Measurements from ENCODE around the gene SORCS3. TPM values are rescaled to one million over a fixed set of nuclear protein-coding genes. Genes with fewer than 3 reads are reported as not detected.

The SORCS3 gene
- total RNA-seq, 1 donor from 2014 or later: not detected

- Mint-ChIP-seq H3K27me3 (no peaks in the 10 kb centered on the region), H3K27ac (no peak overlapping the region), H3K36me3 (ENCODE audit: low read depth) (no peaks in the 10 kb centered on the region), H3K4me3 (no peak overlapping the region), H3K9me3 (no peaks in the 10 kb centered on the region), H3K4me1 (no peaks in the 10 kb centered on the region)
- POLR2A ChIA-PET: no interaction called here
- TF ChIP-seq, protein P1, sequence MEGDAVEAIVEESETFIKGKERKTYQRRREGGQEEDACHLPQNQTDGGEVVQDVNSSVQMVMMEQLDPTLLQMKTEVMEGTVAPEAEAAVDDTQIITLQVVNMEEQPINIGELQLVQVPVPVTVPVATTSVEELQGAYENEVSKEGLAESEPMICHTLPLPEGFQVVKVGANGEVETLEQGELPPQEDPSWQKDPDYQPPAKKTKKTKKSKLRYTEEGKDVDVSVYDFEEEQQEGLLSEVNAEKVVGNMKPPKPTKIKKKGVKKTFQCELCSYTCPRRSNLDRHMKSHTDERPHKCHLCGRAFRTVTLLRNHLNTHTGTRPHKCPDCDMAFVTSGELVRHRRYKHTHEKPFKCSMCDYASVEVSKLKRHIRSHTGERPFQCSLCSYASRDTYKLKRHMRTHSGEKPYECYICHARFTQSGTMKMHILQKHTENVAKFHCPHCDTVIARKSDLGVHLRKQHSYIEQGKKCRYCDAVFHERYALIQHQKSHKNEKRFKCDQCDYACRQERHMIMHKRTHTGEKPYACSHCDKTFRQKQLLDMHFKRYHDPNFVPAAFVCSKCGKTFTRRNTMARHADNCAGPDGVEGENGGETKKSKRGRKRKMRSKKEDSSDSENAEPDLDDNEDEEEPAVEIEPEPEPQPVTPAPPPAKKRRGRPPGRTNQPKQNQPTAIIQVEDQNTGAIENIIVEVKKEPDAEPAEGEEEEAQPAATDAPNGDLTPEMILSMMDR (IDR thresholded peaks at IDR 0.05): no peak
- CTCF ChIA-PET: no interaction called here
- no peak for DNase-seq
- intact Hi-C loops (cut with micrococcal nuclease): no loop called here
- no peak for ATAC-seq (ENCODE audit: low read depth)
Observed at GRCh38 chr10:105258674-105259065, 617.6 kb downstream of the SORCS3 start.

DNA sequence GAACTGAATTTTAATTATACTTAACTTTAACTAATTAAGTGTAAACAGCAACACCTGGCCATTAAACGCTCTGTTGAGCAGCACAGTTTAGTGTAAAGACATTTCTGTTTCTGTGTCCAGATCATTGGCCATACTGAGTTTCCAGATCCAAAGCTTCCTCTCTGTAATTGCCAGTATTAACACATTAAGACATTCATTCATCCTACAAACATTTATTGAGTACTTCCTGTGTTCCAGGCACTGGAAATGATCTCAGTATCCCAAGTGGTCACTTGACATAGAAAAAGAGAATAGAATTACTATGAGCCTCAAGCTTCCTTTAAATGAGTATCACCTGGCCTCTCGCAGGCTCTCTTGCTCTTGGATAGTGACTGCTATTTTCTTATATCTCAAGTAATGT, 618.1 kb downstream of the SORCS3 start:
- no peaks in the 10 kb centered on the region for H3K4me1 Mint-ChIP-seq
- no peaks in the 10 kb centered on the region for H3K27me3 Mint-ChIP-seq
- DNase-seq: no peak
- H3K36me3 Mint-ChIP-seq (ENCODE audit: low read depth): no peaks in the 10 kb centered on the region
- H3K4me3 Mint-ChIP-seq: no peak overlapping the region
- ChIA-PET POLR2A (no interaction called here), CTCF (no interaction called here)
- no peak overlapping the region for H3K27ac Mint-ChIP-seq
- ATAC-seq (ENCODE audit: low read depth): no peak
- TF ChIP-seq, protein P1 (IDR thresholded peaks at IDR 0.05): no peak
- no peaks in the 10 kb centered on the region for H3K9me3 Mint-ChIP-seq
- intact Hi-C loops (cut with micrococcal nuclease): no loop called here

- Mint-ChIP-seq H3K9me3 (no peaks in the 10 kb centered on the region), H3K27ac (no peak overlapping the region), H3K36me3 (ENCODE audit: low read depth) (no peaks in the 10 kb centered on the region), H3K27me3 (no peaks in the 10 kb centered on the region), H3K4me1 (no peaks in the 10 kb centered on the region), H3K4me3 (no peak overlapping the region)
- CTCF ChIA-PET: no interaction called here
- DNase-seq: no peak
- TF ChIP-seq, protein P1 (IDR thresholded peaks at IDR 0.05): no peak
- intact Hi-C loops (cut with micrococcal nuclease): no loop called here
- no peak for ATAC-seq (ENCODE audit: low read depth)
- POLR2A ChIA-PET: no interaction called here
Observed at GRCh38 chr10:105262666-105263065, 621.6 kb downstream of the SORCS3 start.

DNA sequence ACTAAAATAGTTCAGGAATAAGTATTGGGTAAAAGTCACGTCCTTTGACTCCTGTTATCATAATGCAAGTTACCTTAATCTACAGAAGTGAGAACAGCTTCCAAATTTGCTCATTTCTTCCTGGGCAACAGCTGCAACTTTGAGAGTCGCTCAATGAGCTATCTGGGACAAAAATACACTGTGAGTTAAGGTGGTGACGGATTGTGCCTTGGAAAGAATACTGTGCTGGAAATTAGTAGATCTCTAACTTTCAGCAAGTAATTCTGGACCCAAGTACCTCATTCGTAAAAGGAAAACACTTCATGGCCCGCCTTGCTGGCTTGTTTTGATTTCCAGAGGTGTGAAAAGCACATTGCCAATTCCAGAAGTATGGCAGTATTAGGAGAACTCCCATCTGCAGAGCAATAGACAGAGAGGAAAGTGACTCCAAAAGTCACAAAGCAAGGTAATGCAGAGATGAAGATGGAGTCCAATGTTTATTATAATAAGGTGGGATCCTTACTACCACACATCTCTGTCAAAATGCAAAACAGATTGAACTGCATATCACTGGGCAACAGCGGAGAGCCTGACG, 626.0 kb downstream of the SORCS3 start:
- ATAC-seq (ENCODE audit: low read depth) (no peak), DNase-seq (no peak)
- ChIA-PET CTCF (no interaction called here), POLR2A (no interaction called here)
- H3K27ac Mint-ChIP-seq: no peak overlapping the region
- intact Hi-C loops (cut with micrococcal nuclease): no loop called here
- H3K27me3 Mint-ChIP-seq: no peaks in the 10 kb centered on the region
- no peak overlapping the region for H3K4me3 Mint-ChIP-seq
- no peaks in the 10 kb centered on the region for H3K4me1 Mint-ChIP-seq
- H3K9me3 Mint-ChIP-seq: no peaks in the 10 kb centered on the region
- TF ChIP-seq, protein P1 (IDR thresholded peaks at IDR 0.05): no peak
- no peaks in the 10 kb centered on the region for H3K36me3 Mint-ChIP-seq (ENCODE audit: low read depth)

- no peaks in the 10 kb centered on the region for H3K4me1 Mint-ChIP-seq
- DNase-seq: no peak
Observed at GRCh38 chr10:105268961-105269360, 627.9 kb downstream of the SORCS3 start.

More at GRCh38 chr10:105268961-105269360, 627.9 kb downstream of the SORCS3 start:
- Mint-ChIP-seq H3K9me3 (no peaks in the 10 kb centered on the region), H3K27ac (no peak overlapping the region), H3K27me3 (no peaks in the 10 kb centered on the region), H3K36me3 (ENCODE audit: low read depth) (no peaks in the 10 kb centered on the region), H3K4me3 (no peak overlapping the region)
- ChIA-PET CTCF (no interaction called here), POLR2A (no interaction called here)
- intact Hi-C loops (cut with micrococcal nuclease): no loop called here
- ATAC-seq (ENCODE audit: low read depth): no peak
- TF ChIP-seq, protein P1 (IDR thresholded peaks at IDR 0.05): no peak
